GM13977 (cell line): ENCODE measurements around the gene TANK.

Experiments used
- DNase-seq: peaks from one replicate; pipeline ENCODE4 v3.0.0; 2012; ENCODE audit warnings: low spot score
- CTCF ChIP-seq: IDR thresholded peaks from 2 replicates; pipeline ENCODE4 v1.5.1; 2012; ENCODE audit warnings: mild to moderate bottlenecking, control low read depth; ENCODE audit not compliant: insufficient read depth; ENCODE audit errors: extremely low read depth, missing control alignments
- in situ Hi-C: fragments of 300-500 bp; cut with MboI; formaldehyde crosslinking; loops from one replicate; pipeline ENCODE4 v1.12.0; 2022; ENCODE audit warnings: low sequenced_read_pairs, low pct_unique_long_range_greater_than_20kb, mixed read lengths, inconsistent platforms; ENCODE audit not compliant: unreplicated experiment

TANK gene

DNA sequence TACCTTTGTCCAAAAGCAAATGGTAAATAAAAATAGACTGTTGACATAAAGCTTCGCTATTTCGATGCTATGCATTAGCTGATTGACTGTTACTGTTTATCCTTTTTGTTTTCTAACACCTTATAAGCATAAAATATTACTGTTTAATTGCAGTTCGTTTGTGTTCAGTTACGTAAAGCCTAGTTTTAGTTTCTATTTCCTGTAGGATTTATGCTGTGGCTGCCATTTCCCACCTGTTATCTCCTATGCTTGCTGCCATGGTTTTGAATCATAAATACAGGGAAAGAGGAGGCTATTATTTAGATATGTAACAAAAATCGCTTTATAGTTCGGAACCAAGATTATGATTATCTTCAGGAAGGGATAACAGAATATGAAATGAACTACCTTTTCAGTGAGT lies 3.9 kb downstream of the TANK start:
- in situ Hi-C loops = no loop called here

GRCh38 chr2:161165266-161165665 lies 5.0 kb downstream of the TANK start:
- no peak for DNase-seq
- TF ChIP-seq CTCF = no peak
- in situ Hi-C loops = no loop called here

More for the DNA sequence above, 3.9 kb downstream of the TANK start:
- DNase-seq = no peak
- TF ChIP-seq CTCF = no peak

GRCh38 chr2:161165811-161166210 lies 5.6 kb downstream of the TANK start:
- DNase-seq = no peak
- in situ Hi-C loops = no loop called here
- no peak for TF ChIP-seq CTCF

GRCh38 chr2:161166538-161167409 lies 6.5 kb downstream of the TANK start:
- peak; percentile 51 for DNase-seq
- TF ChIP-seq CTCF = no peak
- in situ Hi-C loops = no loop called here

DNA sequence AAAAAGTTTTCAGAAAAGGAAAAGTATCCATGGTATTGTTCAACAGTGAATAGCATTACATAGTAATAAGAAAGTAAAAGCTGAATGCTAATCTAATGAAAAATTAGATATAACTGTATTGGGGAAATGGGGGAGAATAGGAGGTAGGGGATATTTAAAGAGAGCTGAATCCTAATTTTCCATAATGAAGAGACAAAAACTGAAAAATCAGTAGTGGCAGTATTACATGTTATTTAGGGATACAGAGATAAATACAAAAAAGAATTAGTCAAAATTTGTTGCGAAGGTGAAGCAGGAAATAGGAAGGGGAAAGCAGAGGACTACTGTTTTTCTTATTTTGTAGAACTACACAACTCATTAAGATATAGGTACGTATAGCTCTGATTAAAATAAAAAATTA lies 9.1 kb downstream of the TANK start:
- no peak for TF ChIP-seq CTCF
- in situ Hi-C loops = no loop called here
- no peak for DNase-seq

DNA sequence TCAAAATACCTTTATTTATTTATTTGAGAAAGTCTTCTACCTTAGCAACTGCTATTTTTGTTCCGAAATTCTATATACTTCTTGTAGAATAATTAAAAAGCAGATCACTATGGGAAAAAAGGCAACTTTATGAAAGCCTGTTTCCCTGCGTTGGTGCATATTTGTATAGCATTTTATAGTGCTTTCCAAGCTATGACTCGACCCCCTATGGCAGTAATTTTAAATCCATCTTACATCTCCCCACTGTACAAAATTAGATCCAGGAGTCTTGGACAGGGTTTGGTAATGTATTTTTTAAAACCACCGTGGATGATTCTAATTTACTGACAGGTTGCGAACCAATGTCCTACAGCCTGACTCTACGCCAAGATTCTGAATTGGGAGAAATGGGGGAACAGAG lies 10.1 kb downstream of the TANK start:
- TF ChIP-seq CTCF = no peak
- no peak for DNase-seq
- in situ Hi-C loops = no loop called here
